ENCODE results near the gene FAT2.

GRCh38 chr5:151632524-151632923, 41.4 kb upstream of the FAT2 start:
- TF ChIP-seq CTCF (IDR thresholded peaks at IDR 0.05), result no peak
- no peak for TF ChIP-seq POLR2A (IDR thresholded peaks at IDR 0.05)

Data from gastroesophageal sphincter (tissue), 3 donors.